Ovary (tissue), 3 donors: ENCODE data around the gene ANK3.

Experiments used
- CTCF ChIP-seq, 3 donors: fragments of 450-650 bp in 2 of 3; fragments of 200-600 bp in 1 of 3; IDR thresholded peaks; one replicate each; pipeline versions ENCODE4 v1.5.1 to v1.8.0; 2016 to 2022; ENCODE audit warnings: antibody characterized with exemption in 3 of 3, mild to moderate bottlenecking in 1 of 3
- EP300 ChIP-seq: sonication (generic); formaldehyde crosslinking; IDR thresholded peaks from one replicate; pipeline ENCODE4 v1.6.1; 2017; ENCODE audit warnings: antibody characterized with exemption
- POLR2A ChIP-seq: fragments of 450-650 bp; IDR thresholded peaks from one replicate; pipeline ENCODE4 v1.6.1; 2017; ENCODE audit warnings: antibody characterized with exemption, mild to moderate bottlenecking, moderate library complexity
- donor health status: DM: no; HTN: no; CAD: no.

DNA sequence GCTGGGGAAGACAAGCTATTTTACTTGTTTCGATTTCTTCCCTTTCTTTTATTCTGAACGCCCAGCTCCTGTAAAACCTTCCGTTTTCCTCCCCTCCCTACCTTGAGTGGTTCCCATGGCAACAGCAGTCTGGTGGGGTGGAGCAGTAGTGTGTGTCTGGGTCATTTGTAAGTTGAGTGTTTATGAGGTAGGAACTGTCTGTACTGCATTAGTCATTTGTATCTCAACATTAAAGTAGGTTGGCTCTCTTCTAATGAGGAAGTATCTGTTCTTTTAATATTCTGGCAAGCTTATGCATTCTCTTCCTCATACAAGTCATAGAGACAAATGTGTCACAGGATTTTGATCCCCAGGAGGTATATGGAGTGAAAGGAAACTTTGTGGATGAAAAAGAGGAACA, 398.0 kb downstream of the ANK3 start:
- TF ChIP-seq CTCF (IDR thresholded peaks at IDR 0.05), result no peak
- TF ChIP-seq POLR2A, result no peak
- no peak for TF ChIP-seq EP300
